A549 treated with CpdA at 1 μM for 4 hours (cell line): ENCODE measurements around the gene SLC6A9. TPM values are rescaled to one million over a fixed set of nuclear protein-coding genes. Genes with fewer than 3 reads are reported as not detected.

Source experiments
- total RNA-seq: library from RNA; stranded (reverse); fragments of 200-300 nt; extraction: Qiagen RNA extraction; gene quantifications from 5 replicates; pipeline ENCODE4 v1.2.3, GENCODE V29; 2022; ENCODE audit warnings: low read depth

The SLC6A9 gene
- total RNA-seq: 12.4 to 16.8 TPM (median 15.0 TPM) in 5 replicates

DNA sequence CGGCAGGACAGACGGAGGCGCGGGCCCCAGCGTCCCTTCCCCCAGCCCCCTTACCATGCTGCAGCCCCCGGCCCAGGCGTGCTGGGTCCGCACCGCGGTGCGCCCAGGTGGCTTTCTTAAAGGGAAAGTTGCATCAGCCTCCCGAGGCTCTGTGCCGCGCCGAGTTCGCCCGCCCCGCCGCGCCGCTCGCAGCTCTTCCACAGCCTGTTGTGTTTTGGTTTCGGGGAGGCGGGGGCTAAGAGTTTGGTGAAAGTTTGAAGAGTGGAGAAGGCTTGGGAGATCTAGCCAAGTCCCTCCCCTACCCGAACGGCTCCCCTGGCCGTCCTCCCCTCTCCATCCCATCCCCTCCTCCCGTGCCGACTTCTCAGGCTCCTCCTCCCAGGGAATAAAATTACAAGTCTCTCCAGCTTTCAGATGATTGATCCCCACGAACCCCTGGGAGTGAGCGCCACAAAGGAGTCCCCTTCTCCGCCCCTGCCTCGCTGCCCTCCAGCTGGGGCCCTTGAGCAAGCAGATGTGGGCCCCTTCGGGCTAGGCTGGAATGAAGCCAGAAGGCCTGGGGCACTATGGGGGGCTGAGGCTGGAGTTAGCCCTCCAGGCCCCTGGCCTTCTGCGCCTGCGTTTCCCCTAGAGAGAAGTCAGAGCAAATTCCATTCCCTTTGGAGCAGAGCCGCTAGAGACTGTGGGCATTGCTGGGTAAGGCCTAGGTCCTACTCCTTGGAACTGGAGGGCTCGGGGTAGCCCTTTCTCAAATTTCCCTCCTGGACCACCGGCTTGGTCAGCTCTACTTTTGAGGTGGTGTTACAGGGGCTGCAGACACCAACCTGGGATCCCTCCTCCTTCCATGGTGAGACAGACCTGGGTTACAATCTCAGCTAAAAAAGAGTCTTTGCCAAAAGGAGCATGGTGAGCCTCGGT, at the start of gene SLC6A9:
Gene SLC6A9, minus strand, starts transcription at position 211 of the 918 bp plus-strand sequence. CDS start 7,185 bp downstream, outside the sequence.

DNA sequence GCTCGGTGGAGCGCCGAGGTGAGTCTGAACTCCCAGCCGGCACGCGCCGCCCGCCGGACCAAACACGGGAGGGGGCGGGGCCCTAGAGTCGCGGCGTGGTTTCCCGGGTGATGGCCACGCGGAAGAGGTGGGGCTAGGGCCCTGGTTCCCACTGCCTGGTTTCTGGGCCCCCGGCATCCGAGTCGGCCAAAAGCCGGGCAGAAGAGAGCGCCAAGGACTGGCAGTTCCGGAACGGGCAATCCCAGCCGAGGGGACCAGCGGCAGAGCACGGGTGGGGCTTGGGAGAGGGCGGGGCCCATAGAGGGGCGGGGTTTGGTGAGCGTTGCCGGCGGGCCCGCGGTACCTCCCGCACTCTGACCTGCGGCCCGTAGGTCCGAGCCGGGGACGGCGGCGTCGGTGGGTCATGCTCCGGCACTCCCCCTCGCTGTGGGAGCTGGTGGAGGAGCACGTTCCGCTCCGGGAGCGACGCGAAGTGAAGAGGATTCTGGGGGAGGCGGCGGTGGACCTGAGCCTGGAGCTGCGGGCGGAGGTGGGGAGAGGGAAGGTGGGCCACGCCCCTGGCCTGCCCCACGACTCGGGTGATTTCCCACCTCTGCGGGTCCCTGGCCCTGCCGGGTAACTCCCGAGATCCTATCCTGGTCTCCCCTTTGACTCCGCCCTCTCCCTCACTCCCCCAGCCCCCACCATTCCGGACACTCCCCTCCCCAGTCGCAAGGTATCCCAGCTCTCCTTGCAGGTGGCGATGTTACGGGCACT, 39.6 kb downstream of the SLC6A9 start, which contains the start of gene CCDC24:
Gene CCDC24, plus strand, starts transcription at position 124 of the 756 bp plus-strand sequence. Its CDS starts 280 bp downstream, at position 404.

DNA sequence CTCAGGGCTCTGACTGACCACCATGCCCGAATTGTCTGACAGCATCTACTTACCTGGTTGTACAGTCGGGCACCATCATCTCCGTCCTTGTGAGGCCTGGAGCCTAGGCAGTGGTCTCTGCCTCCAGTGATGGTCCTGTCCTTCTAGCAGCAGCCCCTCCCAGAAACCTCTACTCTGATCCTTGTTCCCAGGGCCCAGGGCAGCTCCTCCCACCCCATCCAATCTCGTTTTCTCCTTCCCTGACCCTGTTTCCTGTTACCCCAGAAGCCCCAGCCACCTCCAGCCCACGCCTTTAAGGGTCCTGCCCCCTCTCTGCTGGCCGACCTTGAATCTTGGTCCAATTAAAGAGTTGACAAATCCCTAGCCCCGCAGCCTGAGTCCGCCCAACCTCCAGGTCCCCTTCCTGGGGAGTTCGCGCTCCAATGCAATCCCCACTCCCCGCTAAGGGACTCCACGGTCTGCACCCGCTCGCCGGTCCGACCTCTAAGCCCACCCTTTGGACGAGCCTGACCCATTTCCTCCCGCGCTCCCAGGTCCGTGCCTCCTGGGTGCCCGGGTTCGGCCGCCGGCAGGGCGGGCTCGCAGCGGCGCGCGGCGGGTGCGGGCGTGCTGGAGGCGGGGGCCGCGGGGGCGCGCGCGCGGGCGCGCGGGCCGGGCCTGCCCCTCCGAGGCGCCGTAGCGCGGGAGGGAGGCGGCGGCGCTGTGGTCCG, 52.6 kb downstream of the SLC6A9 start, which contains the start of gene B4GALT2:
Gene B4GALT2, plus strand, starts transcription at position 660 of the 710 bp plus-strand sequence. CDS start 1,951 bp downstream, outside the sequence.

DNA sequence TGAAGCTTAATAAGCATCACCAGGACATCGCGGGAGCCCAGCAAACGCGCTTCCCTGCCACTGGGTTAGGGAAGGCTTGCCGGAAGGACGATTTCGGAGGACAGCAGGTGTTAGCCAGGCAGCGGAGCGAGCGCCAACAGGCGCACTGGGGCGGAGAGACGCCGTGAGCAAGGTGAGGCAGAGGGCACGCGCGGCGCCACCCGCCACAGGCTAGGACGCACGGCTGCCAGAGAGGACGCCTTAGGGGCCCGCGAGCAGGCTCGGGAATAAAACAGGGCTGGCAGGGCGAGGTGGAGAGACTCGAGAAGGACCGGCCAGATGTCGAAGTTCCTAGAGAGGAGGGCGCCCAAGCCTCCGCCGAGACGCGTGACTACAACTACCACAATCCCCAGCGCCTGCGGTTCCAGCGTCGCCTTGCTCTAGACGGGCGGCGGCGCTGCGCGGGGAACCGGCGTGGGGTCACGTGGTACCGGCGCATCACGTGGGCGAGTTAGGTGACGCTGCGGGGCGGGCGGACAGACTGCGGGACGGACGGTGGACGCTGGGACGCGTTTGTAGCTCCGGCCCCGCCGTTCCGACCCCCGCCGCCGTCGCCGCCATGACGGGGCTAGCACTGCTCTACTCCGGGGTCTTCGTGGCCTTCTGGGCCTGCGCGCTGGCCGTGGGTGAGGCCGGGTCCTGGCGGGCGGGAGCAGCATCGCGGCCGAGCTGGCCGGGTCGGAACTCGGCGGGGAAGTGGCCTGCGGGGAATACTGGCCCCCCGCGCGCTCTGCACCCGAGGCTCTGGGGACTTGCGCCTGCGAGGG, 56.6 kb downstream of the SLC6A9 start, which contains the start of gene ATP6V0B:
Gene ATP6V0B, plus strand, starts transcription at position 518 of the 806 bp plus-strand sequence. Its CDS starts 81 bp downstream, at position 599.

DNA sequence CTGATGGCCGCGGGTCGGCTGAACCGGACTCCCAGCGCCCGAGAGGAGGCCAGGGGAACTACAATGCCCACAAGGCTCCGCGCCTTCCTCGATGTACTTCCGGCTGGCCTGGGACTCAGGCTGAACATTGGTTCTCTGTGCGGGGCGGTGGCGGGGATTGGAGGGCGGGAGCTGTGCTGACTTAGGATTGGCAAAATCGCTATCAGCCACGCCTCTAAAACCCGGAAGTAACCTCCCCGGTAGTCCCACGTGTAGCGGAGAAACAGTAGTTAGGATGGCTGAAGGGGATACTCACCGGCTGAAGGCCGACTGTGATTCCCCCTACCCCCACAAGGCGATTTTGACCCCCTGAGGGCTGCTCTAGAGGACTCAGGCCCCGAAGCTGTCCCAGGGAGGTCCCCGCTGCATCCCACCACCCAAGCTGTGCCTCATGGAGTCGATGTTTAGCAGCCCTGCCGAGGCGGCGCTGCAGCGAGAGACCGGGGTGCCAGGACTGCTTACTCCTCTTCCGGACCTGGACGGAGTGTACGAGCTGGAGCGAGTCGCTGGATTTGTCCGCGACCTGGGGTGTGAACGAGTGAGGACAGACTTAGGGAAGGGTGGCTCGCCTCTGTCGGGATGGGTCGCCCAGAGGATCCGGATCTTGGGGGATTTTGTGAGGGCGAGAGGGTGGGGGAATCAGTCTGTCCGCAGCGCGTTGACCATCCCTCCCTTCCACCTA, 61.4 kb downstream of the SLC6A9 start, which contains the start of gene DPH2:
Gene DPH2, plus strand, starts transcription at position 265 of the 721 bp plus-strand sequence. Its CDS starts 166 bp downstream, at position 431.

Other genes with a start within 250 kb of the SLC6A9 start
- gene ARTN, start 97.7 kb downstream of the SLC6A9 start, total RNA-seq: 0.34 to 0.62 TPM (median 0.47 TPM) in 4 of 5 replicates, not detected in the other
- 10.5 to 17.4 TPM (median 15.3 TPM) in 5 replicates for gene IPO13, start 84.5 kb downstream of the SLC6A9 start, total RNA-seq
- gene DPH2, start 61.5 kb downstream of the SLC6A9 start, total RNA-seq: 37.7 to 44.1 TPM (median 42.2 TPM) in 5 replicates
- 89.0 to 165 TPM (median 151 TPM) in 5 replicates for gene ATP6V0B, start 56.5 kb downstream of the SLC6A9 start, total RNA-seq
- gene B4GALT2, start 52.3 kb downstream of the SLC6A9 start, total RNA-seq: 42.9 to 70.0 TPM (median 64.8 TPM) in 5 replicates
- 3.8 to 7.2 TPM (median 6.7 TPM) in 5 replicates for gene CCDC24, start 39.9 kb downstream of the SLC6A9 start, total RNA-seq
- gene KLF17, start 87.4 kb upstream of the SLC6A9 start, total RNA-seq: 0.27 to 0.43 TPM (median 0.42 TPM) in 5 replicates
- gene KLF18, start 110.2 kb upstream of the SLC6A9 start, total RNA-seq: not detected in 5 replicates
- 19.0 to 22.2 TPM (median 21.1 TPM) in 5 replicates for gene DMAP1, start 182.0 kb upstream of the SLC6A9 start, total RNA-seq